ENCODE data around the gene OR5K2.

OR5K2 gene

GRCh38 chr3:98521897-98522543 is 24.5 kb downstream of the OR5K2 start:
- peak in 1 of 2 donors; percentile 56 for DNase-seq (ENCODE audit: extremely low read depth in 1 of 2, low read depth in 1 of 2)

- peak; percentile 88 to 89 for DNase-seq (ENCODE audit: extremely low read depth in 1 of 2, low read depth in 1 of 2)
Observed at GRCh38 chr3:98522544-98523281, 25.2 kb downstream of the OR5K2 start, which contains the start of gene CLDND1. Gene CLDND1, minus strand, starts transcription at chr3:98522902. Its CDS starts 1,478 bp downstream, at chr3:98521424.

GRCh38 chr3:98525494-98525893 is 28.0 kb downstream of the OR5K2 start:
- DNase-seq (ENCODE audit: extremely low read depth in 1 of 2, low read depth in 1 of 2), result no peak

- no peak for DNase-seq (ENCODE audit: extremely low read depth in 1 of 2, low read depth in 1 of 2)
Observed at GRCh38 chr3:98528474-98529346, 31.2 kb downstream of the OR5K2 start.

GRCh38 chr3:98529856-98530459 is 32.5 kb downstream of the OR5K2 start:
- DNase-seq (ENCODE audit: extremely low read depth in 1 of 2, low read depth in 1 of 2), result no peak

GRCh38 chr3:98530676-98531075 is 33.2 kb downstream of the OR5K2 start:
- no peak for DNase-seq (ENCODE audit: extremely low read depth in 1 of 2, low read depth in 1 of 2)

GRCh38 chr3:98531622-98532274 is 34.3 kb downstream of the OR5K2 start, which contains the start of gene GPR15:
Gene GPR15, plus strand, starts transcription at chr3:98531978. Its CDS starts 56 bp downstream, at chr3:98532034.
- DNase-seq (ENCODE audit: extremely low read depth in 1 of 2, low read depth in 1 of 2), result no peak

GRCh38 chr3:98532275-98532637 is 34.8 kb downstream of the OR5K2 start:
- no peak for DNase-seq (ENCODE audit: extremely low read depth in 1 of 2, low read depth in 1 of 2)

- no peak for DNase-seq (ENCODE audit: extremely low read depth in 1 of 2, low read depth in 1 of 2)
Observed at GRCh38 chr3:98532709-98533571, 35.5 kb downstream of the OR5K2 start.

- no peak for DNase-seq (ENCODE audit: extremely low read depth in 1 of 2, low read depth in 1 of 2)
Observed at GRCh38 chr3:98534168-98534567, 36.7 kb downstream of the OR5K2 start.

- no peak for DNase-seq (ENCODE audit: extremely low read depth in 1 of 2, low read depth in 1 of 2)
Observed at GRCh38 chr3:98534734-98535133, 37.3 kb downstream of the OR5K2 start.

- DNase-seq (ENCODE audit: extremely low read depth in 1 of 2, low read depth in 1 of 2), result no peak
Observed at GRCh38 chr3:98536456-98537017, 39.1 kb downstream of the OR5K2 start.

GRCh38 chr3:98540346-98540745 is 42.9 kb downstream of the OR5K2 start:
- DNase-seq (ENCODE audit: extremely low read depth in 1 of 2, low read depth in 1 of 2), result no peak

- no peak for DNase-seq (ENCODE audit: extremely low read depth in 1 of 2, low read depth in 1 of 2)
Observed at GRCh38 chr3:98541695-98542094, 44.2 kb downstream of the OR5K2 start.

GRCh38 chr3:98542623-98543022 is 45.1 kb downstream of the OR5K2 start:
- no peak for DNase-seq (ENCODE audit: extremely low read depth in 1 of 2, low read depth in 1 of 2)

GRCh38 chr3:98545940-98546339 is 48.5 kb downstream of the OR5K2 start:
- no peak for DNase-seq (ENCODE audit: extremely low read depth in 1 of 2, low read depth in 1 of 2)
